GM21723 (cell line): Measurements from ENCODE around the gene ENSA.
"Not testable (repeated sequence)": the region's sequence is repeated elsewhere in the genome, so short reads cannot be mapped to it uniquely, and the experiment has no call there.

Source experiments
- ATAC-seq: cut with Tn5 transposase; IDR thresholded peaks from one replicate; pipeline ENCODE4 v1.9.1; 2021; ENCODE audit warnings: mild to moderate bottlenecking, moderate library complexity; ENCODE audit not compliant: unreplicated experiment

The ENSA gene

DNA sequence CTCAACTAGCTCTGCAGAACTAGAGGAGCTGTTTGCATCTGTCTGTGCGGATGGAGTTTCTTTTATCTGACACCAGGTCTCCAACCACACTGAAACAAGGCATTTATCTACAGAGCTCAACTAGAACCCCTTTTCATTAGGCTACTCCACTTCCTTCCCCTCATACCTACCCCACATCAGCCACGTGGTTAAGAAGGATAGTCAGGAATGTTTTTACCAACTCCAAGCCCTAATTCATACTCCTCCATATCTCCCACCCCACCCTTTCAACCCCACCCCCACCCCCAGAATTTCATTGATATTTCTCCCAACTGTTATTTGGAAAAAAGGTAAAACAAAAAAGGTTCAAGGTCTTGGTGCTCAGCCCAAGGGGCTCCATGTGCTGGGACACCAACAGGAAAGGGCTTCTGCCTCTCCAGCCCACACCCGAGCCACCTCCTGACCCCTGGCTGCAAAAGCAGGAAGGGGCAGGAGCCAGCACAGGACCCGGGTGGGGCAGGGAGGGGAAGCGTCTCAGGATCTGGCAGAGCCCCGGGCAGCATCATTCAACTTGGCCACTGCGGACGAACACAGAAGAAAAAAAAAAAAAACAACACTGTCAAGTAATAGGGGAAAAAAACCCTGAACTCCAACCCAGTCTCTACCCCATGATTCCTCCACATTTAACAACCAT lies 7.0 kb downstream of the ENSA start:
- no peak for ATAC-seq

- ATAC-seq: no peak
Observed at GRCh38 chr1:150621497-150622302, 7.7 kb downstream of the ENSA start.

GRCh38 chr1:150620919-150621318 lies 8.5 kb downstream of the ENSA start:
- ATAC-seq: no peak

DNA sequence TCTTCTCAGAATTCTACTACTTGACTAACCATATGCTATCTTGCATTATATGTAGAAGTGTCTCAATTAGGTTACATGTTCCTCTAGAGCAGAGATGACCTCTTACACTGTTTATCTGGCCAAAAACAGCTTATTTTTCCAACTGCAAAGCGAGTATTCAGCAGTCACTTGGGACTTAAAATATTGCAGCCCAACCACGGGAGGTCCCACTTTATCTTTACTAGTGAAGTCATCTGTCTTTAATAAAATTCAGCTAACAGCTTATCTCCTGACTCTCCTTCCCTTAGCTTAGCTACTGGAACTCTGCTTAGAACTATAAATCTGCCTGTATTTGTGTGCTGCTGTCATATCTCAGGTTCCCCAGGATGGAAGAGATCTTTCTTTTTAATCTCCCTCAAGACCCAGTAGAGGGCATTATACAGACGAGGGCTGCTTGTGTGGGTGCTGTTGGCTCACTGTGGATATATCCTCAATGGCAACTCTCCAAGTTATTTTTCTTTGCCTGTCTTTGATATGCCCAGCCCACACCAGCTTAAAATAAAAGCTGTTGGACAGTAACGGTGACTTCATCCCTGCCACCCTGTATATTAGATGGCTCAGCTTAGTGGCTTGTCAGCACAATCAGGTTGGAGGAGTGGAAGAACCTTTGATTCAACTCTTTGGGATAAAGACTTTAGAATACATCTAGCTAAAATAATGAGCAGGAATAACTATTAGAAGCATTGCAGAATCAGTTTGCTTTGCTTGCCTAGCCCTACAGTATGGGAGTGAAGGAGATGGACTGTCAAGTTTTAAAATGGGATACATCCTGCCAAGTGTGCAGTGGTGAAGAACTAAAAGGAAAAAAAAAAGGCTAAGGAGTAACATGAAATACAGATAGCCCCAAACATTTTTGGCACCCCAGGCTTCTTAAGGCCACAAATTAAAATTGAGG lies 9.6 kb downstream of the ENSA start:
- ATAC-seq: no peak

- ATAC-seq: no peak
Observed at GRCh38 chr1:150615346-150616201, 13.8 kb downstream of the ENSA start.

DNA sequence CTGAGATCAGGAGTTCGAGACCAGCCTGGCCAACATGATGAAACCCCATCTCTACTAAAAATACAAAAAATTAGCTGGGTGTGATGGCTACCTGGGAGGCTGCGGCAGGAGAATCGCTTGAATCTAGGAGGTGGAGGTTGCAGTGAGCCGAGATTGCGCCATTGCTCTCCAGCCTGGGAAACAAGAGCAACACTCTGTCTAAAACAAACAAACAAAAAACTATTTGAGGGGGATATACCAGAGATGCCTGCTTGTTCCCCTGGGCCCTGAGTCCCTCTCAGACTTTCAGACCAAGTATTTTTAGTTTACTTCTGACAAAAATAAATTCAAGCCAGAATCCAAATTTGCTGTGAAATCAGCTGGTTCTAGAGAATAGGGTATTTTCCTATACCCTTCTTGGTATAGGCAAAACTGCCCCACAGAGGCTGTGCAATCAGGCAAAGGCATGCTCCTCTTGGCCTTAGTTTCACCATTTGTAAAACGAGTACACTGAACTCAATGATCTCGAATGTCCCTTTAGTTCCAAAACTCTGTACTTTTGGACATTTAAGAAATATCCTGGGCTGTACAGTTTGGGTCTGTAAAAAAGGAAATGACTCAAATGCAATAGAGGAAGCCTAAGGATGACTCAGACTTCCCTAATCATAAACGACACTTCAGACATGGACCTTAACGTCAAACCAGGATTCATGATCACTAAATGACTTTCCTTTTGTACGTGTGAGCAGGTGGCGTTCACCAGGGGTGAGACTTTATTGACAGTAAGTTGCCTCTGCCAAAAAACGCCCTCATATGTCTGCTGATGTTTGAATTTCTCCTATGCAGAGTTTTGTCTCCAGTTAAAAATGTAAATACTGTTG lies 16.1 kb downstream of the ENSA start:
- ATAC-seq: no peak

- no peak for ATAC-seq
Observed at GRCh38 chr1:150612014-150612345, 17.4 kb downstream of the ENSA start.

DNA sequence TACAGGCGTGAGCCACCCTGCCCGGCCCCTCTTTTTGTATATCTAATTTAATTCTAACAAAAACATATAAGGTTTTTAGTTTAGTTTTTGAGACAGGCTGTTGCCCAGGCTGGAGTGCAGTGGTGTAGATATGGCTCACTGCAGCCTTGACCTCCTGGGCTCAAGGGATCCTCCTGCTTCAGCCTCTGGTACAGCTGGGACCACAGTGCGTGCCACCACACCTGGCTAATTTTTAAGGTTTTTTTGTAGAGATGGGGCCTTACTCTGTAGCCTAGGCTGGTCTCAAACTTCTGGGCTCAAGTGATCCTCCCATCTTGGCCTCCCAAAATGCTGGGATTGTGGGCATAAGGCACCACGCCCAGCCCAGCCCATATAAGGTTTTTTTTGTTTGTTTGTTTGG lies 18.8 kb downstream of the ENSA start:
- no peak for ATAC-seq

GRCh38 chr1:150609732-150610131 lies 19.7 kb downstream of the ENSA start:
- no peak for ATAC-seq

GRCh38 chr1:150606463-150607142 lies 22.8 kb downstream of the ENSA start:
- no peak for ATAC-seq

DNA sequence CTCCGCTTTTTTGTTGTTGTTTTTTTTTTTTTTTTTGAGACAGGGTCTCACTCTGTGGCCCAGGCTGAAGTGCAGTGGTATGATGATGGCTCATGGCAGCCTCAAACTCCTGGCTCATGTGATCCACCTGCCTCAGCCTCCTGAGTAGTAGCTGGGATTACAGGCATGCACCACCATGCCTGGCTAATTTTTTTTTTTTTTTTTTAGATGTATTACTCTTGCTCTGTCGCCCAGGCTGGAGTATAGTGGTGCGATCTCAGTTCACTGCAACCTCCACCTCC lies 24.0 kb downstream of the ENSA start:
- ATAC-seq: not testable (repeated sequence)

DNA sequence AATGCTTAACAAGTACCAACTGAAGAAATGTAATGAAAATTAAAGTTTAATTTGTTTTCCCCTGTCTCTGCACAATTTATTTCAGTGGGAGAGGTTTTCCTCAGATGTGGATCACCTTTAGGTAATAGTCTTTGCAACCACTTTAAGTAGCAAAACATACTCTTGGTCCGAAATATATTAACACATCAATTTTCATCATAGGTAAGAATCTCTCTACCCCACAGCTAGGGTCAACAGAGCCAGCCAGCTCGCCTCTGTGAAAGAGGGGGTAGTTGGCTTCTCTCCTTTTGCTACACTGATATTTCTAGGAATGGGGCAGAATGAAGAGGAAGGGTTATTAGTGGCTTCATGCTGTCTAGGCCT lies 25.2 kb downstream of the ENSA start:
- no peak for ATAC-seq

- ATAC-seq: no peak
Observed at GRCh38 chr1:150603711-150604110, 25.7 kb downstream of the ENSA start.

GRCh38 chr1:150602372-150602771 lies 27.0 kb downstream of the ENSA start:
- not testable (repeated sequence) for ATAC-seq

DNA sequence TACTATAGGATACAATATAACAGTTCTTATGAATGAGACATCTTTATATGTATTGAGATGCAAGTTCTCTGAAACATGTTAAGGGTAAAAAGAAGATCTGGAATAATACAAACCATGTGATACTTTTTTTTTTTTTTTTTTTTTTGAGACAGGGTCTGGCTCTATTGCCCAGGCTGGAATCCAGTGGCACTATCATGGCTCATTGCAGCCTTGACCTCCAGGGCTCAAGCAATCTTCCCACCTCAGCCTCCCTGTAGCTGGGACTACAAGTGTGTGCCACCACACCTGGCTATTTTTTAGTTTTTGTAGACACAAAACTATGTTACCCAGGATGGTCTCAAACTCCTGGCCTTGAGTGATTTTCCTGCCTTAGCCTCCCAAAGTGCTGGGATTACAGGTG lies 27.9 kb downstream of the ENSA start:
- no peak for ATAC-seq

DNA sequence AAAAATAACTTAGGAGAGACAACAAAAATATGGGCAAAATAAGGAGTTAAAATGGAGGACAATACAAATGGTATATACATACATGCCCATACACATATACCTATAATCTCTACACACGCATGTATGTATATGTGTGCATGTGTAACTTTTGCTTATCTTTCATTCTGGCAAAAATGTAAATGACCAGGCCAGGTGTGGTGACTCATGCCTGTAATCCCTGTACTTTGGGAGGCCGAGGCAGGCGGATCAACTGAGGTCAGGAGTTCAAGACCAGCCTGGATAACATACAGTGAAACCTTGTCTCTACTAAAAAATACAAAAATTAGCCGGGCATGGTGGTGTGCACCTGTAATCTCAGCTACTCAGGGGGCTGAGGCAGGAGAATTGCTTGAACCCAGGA lies 31.1 kb downstream of the ENSA start:
- ATAC-seq: not testable (repeated sequence)

- ATAC-seq: no peak
Observed at GRCh38 chr1:150596976-150597375, 32.4 kb downstream of the ENSA start.

DNA sequence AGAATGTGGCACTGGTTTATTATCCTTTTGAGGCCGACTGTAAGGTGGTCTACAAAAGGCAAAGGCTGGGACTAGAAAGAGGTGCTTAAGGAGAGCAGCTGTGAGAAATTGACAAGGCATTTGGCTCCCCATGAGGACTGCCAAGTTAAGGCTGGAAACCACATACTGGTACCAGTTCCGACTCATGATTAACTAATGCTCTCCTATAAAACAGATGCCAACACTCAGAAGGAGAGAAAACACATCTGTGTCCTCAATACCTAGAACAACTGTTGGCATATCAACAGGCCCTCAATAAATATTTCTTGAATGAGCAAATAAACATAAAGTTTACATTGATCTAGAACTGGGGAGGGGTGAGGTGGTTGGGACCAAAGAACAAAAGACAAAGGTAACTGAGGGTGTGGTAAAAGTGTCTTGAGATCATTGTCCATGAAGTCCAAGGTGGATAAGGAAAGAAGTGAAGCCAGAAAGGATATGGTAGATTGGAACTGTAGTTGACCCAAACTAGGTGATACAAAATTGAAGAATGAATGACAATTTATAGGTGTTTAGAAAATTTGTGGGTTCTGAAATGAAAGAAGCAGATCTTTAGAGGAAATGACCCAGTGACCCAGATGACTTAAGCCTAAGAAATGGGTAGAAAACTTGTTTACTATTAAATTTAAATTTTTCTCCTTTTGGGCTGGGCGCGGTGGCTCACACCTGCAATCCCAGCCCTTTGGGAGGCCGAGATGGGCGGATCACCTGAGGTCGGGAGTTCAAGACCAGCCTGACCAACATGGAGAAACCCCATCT lies 33.1 kb downstream of the ENSA start:
- ATAC-seq: no peak

DNA sequence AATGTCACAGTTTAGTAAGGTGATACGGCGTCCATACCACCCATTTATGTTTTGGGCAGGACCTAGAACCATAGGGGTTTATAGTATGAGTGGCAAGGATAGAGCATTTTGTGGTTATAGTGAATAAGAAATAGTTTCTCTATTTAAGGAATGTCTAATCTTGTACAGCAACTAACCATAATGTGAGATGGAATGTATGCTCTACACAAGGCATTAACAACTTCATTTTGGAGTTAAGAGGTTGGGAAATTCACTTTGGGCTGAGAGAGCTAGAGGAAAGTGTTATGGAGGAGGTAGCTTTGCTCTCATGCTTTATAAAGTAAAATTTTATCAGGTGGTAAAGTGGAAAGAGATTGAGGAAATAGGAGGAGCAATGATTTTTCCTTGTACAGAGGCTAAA lies 47.0 kb downstream of the ENSA start:
- no peak for ATAC-seq
